ENCODE measurements around the gene THBD.
"Not testable (repeated sequence)": the region's sequence is repeated elsewhere in the genome, so short reads cannot be mapped to it uniquely, and the experiment has no call there.

The THBD gene

GRCh38 chr20:23033918-23034317, 15.6 kb downstream of the THBD start:
- no peak for DNase-seq

- DNase-seq, result no peak
Measured at GRCh38 chr20:23032750-23033078, 16.8 kb downstream of the THBD start.

- DNase-seq, result no peak
Measured at GRCh38 chr20:23032056-23032749, 17.3 kb downstream of the THBD start.

GRCh38 chr20:23031346-23031745, 18.1 kb downstream of the THBD start:
- no peak for DNase-seq

- no peak for DNase-seq
Measured at GRCh38 chr20:23029324-23029723, 20.1 kb downstream of the THBD start.

- no peak for DNase-seq
Measured at GRCh38 chr20:23028392-23028791, 21.1 kb downstream of the THBD start.

GRCh38 chr20:23027721-23028120, 21.8 kb downstream of the THBD start:
- DNase-seq, result no peak

GRCh38 chr20:23025503-23025902, 24.0 kb downstream of the THBD start:
- not testable (repeated sequence) for DNase-seq

- DNase-seq, result no peak
Measured at GRCh38 chr20:23024701-23025100, 24.8 kb downstream of the THBD start.

GRCh38 chr20:23023621-23024177, 25.8 kb downstream of the THBD start:
- DNase-seq, result no peak

GRCh38 chr20:23022849-23023248, 26.6 kb downstream of the THBD start:
- DNase-seq, result no peak

- DNase-seq, result no peak
Measured at GRCh38 chr20:23021951-23022350, 27.5 kb downstream of the THBD start.

GRCh38 chr20:23021541-23021940, 27.9 kb downstream of the THBD start:
- DNase-seq, result no peak

GRCh38 chr20:23020230-23021018, 29.0 kb downstream of the THBD start:
- DNase-seq, result no peak

- DNase-seq, result no peak
Measured at GRCh38 chr20:23019403-23019802, 30.1 kb downstream of the THBD start.

GRCh38 chr20:23018941-23019340, 30.5 kb downstream of the THBD start:
- DNase-seq, result no peak

- no peak for DNase-seq
Measured at GRCh38 chr20:23018432-23018831, 31.0 kb downstream of the THBD start.

- DNase-seq, result no peak
Measured at GRCh38 chr20:23017516-23017915, 32.0 kb downstream of the THBD start.

GRCh38 chr20:23013429-23013828, 36.0 kb downstream of the THBD start:
- DNase-seq, result no peak

- DNase-seq, result no peak
Measured at GRCh38 chr20:23011008-23011721, 38.3 kb downstream of the THBD start.

- DNase-seq, result no peak
Measured at GRCh38 chr20:23010096-23010495, 39.4 kb downstream of the THBD start.

GRCh38 chr20:23009636-23010035, 39.8 kb downstream of the THBD start:
- DNase-seq, result no peak

GRCh38 chr20:23008667-23009066, 40.8 kb downstream of the THBD start:
- DNase-seq, result no peak
